HepG2 (cell line): ENCODE results near the gene SLC1A4. TPM values are rescaled to one million over a fixed set of nuclear protein-coding genes. Genes with fewer than 3 reads are reported as not detected.
A peak's percentile ranks its signal among the peaks of the same experiment; 100 is the strongest.

Experiments used
- ELF3 ChIP-seq: IDR thresholded peaks from 2 replicates; pipeline ENCODE4 v1.6.1; 2016; ENCODE audit warnings: missing genetic modification reagents, missing compliant biosample characterization
- HMG20B ChIP-seq: conservative IDR thresholded peaks from 2 replicates; pipeline ENCODE4 v1.6.1; 2016; ENCODE audit warnings: missing genetic modification reagents, missing compliant biosample characterization
- NCOA2 ChIP-seq: sonication (generic); formaldehyde crosslinking; IDR thresholded peaks from 2 replicates; pipeline ENCODE4 v1.8.0; 2022; ENCODE audit warnings: inconsistent platforms
- ZEB1 ChIP-seq: IDR thresholded peaks from 2 replicates; pipeline ENCODE4 v1.6.1; 2012; ENCODE audit warnings: mild to moderate bottlenecking, low read depth, inconsistent platforms; ENCODE audit not compliant: insufficient replicate concordance
- ZFP36L2 ChIP-seq: sonication (generic); formaldehyde crosslinking; IDR thresholded peaks from 2 replicates; pipeline ENCODE4 v1.4.0; 2020; ENCODE audit warnings: missing genetic modification reagents
- ZMYM4 ChIP-seq: sonication (generic); formaldehyde crosslinking; IDR thresholded peaks from 2 replicates; pipeline ENCODE4 v1.8.1; 2023; ENCODE audit warnings: mild to moderate bottlenecking, missing genetic modification reagents
- ZNF12 ChIP-seq: sonication (generic); formaldehyde crosslinking; IDR thresholded peaks from 2 replicates; pipeline ENCODE4 v1.5.0; 2020; ENCODE audit warnings: missing genetic modification reagents
- ZNF414 ChIP-seq: sonication (generic); formaldehyde crosslinking; IDR thresholded peaks from 2 replicates; pipeline ENCODE4 v1.5.0; 2020; ENCODE audit warnings: missing genetic modification reagents
- ZNF614 ChIP-seq: IDR thresholded peaks from 2 replicates; pipeline ENCODE4 v1.6.1; 2018; ENCODE audit warnings: missing biosample characterization, missing genetic modification reagents, inconsistent platforms, borderline replicate concordance
- ZNF687 ChIP-seq: sonication (generic); formaldehyde crosslinking; IDR thresholded peaks from 2 replicates; pipeline ENCODE4 v1.5.1; 2020; ENCODE audit warnings: mild to moderate bottlenecking, missing genetic modification reagents, moderate library complexity
- polyA plus RNA-seq, 8 experiments: library from polyadenylated mRNA; depleted of rRNA in 3 of 8; stranded (reverse) in 7 of 8; unstranded in 1 of 8; fragments of >200 nt; fragmentation: Illumina TruSeq in 4 of 8; extraction: Trizol in 4 of 8; gene quantifications; 2 replicates each; pipeline versions ENCODE4 v1.2.1 to v1.2.3, GENCODE V29; 2011 to 2016; ENCODE audit warnings: low read depth in 4 of 8, missing spikeins in 1 of 8, mixed read lengths in 1 of 8; ENCODE audit not compliant: insufficient read depth in 1 of 8
- total RNA-seq, 5 experiments: library from RNA; depleted of rRNA; stranded (reverse); fragments of >200 nt; fragmentation: Illumina TruSeq; extraction: Trizol; gene quantifications; 2 replicates each; pipeline ENCODE4 v1.2.3, GENCODE V29; 2016; ENCODE audit warnings: low read depth in 1 of 5

The SLC1A4 gene
- total and polyA plus RNA-seq, 2 of the 13 experiments (the other 11 are each of a cell fraction or from before 2014, with no cell fraction given) = 21.0 to 39.6 TPM

DNA sequence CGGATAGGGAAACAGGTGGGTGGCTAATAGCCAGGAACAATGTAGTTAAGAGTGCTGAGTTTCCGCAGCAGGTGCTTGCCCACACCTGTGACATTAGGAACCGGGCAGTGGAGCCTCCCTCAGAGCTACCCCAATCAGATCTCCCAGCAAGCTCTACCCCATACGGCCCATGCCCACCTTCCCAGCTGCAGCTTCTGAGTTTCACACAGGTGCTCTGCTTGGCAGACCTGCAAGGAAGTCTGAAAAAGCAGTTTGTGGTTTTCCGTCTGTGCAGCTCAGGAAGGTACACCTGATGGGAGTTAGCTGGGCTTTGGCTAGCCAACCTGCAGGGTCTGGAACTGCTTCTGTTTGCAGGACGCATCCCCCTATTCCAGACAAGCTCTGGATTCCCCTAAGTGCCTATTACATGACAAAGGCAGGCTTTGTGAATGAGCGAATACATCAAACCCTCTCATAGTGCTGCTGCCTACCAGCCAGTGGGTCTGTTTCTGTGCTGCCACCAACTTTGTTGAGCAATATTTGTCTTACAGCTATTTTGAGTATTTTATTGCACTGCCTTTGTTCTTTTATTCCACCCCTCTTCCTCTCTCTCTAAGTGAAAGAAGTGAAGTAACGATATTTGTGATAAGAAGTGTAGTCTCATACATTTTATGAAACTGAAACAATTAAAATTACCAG is 42.3 kb downstream of the SLC1A4 start (continued):
- TF ChIP-seq ZNF414 (CRISPR knock-in tag) (no peak), NCOA2 (CRISPR knock-in tag) (0 out of 2 replicates have a peak, but pooled peaks have one; percentile 26), ZEB1 (peak; percentile 35), ZMYM4 (CRISPR knock-in tag) (peak; percentile 41; the same call in 1 of the 2 replicates), ELF3 (CRISPR knock-in tag) (peak; percentile 57; the same call in 1 of the 2 replicates), HMG20B (CRISPR knock-in tag) (peak; percentile 59; the same call in 1 of the 2 replicates), ZNF12 (0 out of 2 replicates have a peak, but pooled peaks have one; percentile 36), ZFP36L2 (CRISPR knock-in tag) (no peak), ZNF687 (CRISPR knock-in tag) (no peak), ZNF614 (CRISPR knock-in tag) (0 out of 2 replicates have a peak, but pooled peaks have one; percentile 44)
